ENCODE results near the gene PDGFB. TPM values are rescaled to one million over a fixed set of nuclear protein-coding genes. Genes with fewer than 3 reads are reported as not detected.

The PDGFB gene
- total and polyA plus RNA-seq, 9 of the 15 experiments (the other 6 are each of a cell fraction or from before 2014, with no cell fraction given), result 0.07 to 4.0 (median 0.48) TPM; not detected in 1

GRCh38 chr22:39273950-39274887, 29.4 kb upstream of the PDGFB start (continued):
- TF ChIP-seq HEY1 (CRISPR knock-in tag; IDR thresholded peaks at IDR 0.05; ENCODE audit: borderline replicate concordance) (no peak), CHCHD3 (CRISPR knock-in tag; IDR thresholded peaks at IDR 0.05) (no peak), ZNF224 (CRISPR knock-in tag; IDR thresholded peaks at IDR 0.05) (no peak), ZBTB7A (IDR thresholded peaks at IDR 0.05; ENCODE audit: borderline replicate concordance, control insufficient read depth, low read depth, low read length) (peak; percentile 26; the same call in 1 of the 2 replicates), LCOR (CRISPR knock-in tag; IDR thresholded peaks at IDR 0.05) (no peak), CREB5 (CRISPR knock-in tag; IDR thresholded peaks at IDR 0.05) (no peak), CEBPG (CRISPR knock-in tag; IDR thresholded peaks at IDR 0.05) (no peak), CEBPG (tag; conservative IDR thresholded peaks at IDR 0.05 in 1 of 2, IDR thresholded peaks at IDR 0.05 in 1 of 2) (no peak), SMARCB1 (IDR thresholded peaks at IDR 0.05; ENCODE audit: insufficient read length, low read depth) (no peak), STAT5A (IDR thresholded peaks at IDR 0.05; ENCODE audit: borderline replicate concordance, low read length) (peak; percentile 36; the same call in 1 of the 2 replicates), CHD7 (IDR thresholded peaks at IDR 0.05; ENCODE audit: low read depth, low read length) (no peak), EWSR1 (IDR thresholded peaks at IDR 0.05; ENCODE audit: borderline replicate concordance, low read depth, partially characterized antibody) (no peak), KLF6 (CRISPR knock-in tag; IDR thresholded peaks at IDR 0.05; ENCODE audit: borderline replicate concordance) (no peak), KLF1 (tag; IDR thresholded peaks at IDR 0.05) (no peak), CC2D1A (IDR thresholded peaks at IDR 0.05) (no peak)

Measured in K562 (cell line).